MCF 10A (cell line): ENCODE data around the gene WFDC8. TPM values are rescaled to one million over a fixed set of nuclear protein-coding genes. Genes with fewer than 3 reads are reported as not detected.

ENCODE experiments used
- Bru-seq: library from RNA; stranded (reverse); fragments of 400-500 nt; gene quantifications from one replicate; lab custom pipeline; 2021; lab: Mats Ljungman, UMichigan
- BruChase-seq, 2 experiments: library from RNA; stranded (reverse); fragments of 400-500 nt; gene quantifications; one replicate each; lab custom pipeline; 2021; lab: Mats Ljungman, UMichigan
- BruUV-seq: library from RNA; stranded (reverse); fragments of 400-500 nt; replicated peaks from 2 replicates; lab custom pipeline; 2021; lab: Mats Ljungman, UMichigan
- CTCF ChIA-PET: fragments of 300-600 bp; sonication (Branson Sonifier 250); formaldehyde crosslinking; extraction: SDS; loops from one replicate; lab custom pipeline; 2021; ENCODE audit warnings: antibody characterized with exemption, inconsistent platforms; lab: Yijun Ruan, JAX
- POLR2A ChIA-PET: fragments of 300-600, 350-650 bp; sonication (Branson Sonifier 250); formaldehyde crosslinking; extraction: SDS; loops from one replicate; lab custom pipeline; 2020; ENCODE audit warnings: antibody characterized with exemption, inconsistent platforms; lab: Yijun Ruan, JAX
- DNase-seq: peaks from one replicate; pipeline ENCODE4 v3.0.0-alpha.2; 2018; ENCODE audit not compliant: unreplicated experiment
- H3K27ac Mint-ChIP-seq: one replicate; pipeline ENCODE4 v1.8.0; 2022; ENCODE audit warnings: mild to moderate bottlenecking, low read depth, mixed read lengths; ENCODE audit not compliant: unreplicated experiment
- H3K27me3 Mint-ChIP-seq: one replicate; pipeline ENCODE4 v1.8.0; 2022; ENCODE audit warnings: mixed read lengths; ENCODE audit not compliant: insufficient read depth, unreplicated experiment
- H3K36me3 Mint-ChIP-seq: one replicate; pipeline ENCODE4 v1.8.0; 2022; ENCODE audit warnings: mild to moderate bottlenecking, moderate library complexity, mixed read lengths; ENCODE audit not compliant: insufficient read depth, unreplicated experiment
- H3K4me1 Mint-ChIP-seq: one replicate; pipeline ENCODE4 v1.8.0; 2022; ENCODE audit warnings: mixed read lengths; ENCODE audit not compliant: insufficient read depth, unreplicated experiment
- H3K4me3 Mint-ChIP-seq: one replicate; pipeline ENCODE4 v1.8.0; 2022; ENCODE audit warnings: mild to moderate bottlenecking, moderate library complexity, mixed read lengths; ENCODE audit not compliant: unreplicated experiment
- H3K9me3 Mint-ChIP-seq: one replicate; pipeline ENCODE4 v1.8.0; 2022; ENCODE audit warnings: mixed read lengths; ENCODE audit not compliant: unreplicated experiment
- intact Hi-C: fragments of 100-400 bp; cut with micrococcal nuclease; formaldehyde crosslinking; loops from 2 replicates; pipeline ENCODE4 v1.14.1; 2022
- long read RNA-seq: library from polyadenylated mRNA; stranded (forward); transcript quantifications from one replicate; pipeline ENCODE4 v2.0.0, GENCODE V29; 2022
- total RNA-seq: library from RNA; stranded (reverse); gene quantifications from 2 replicates; pipeline ENCODE4 v1.2.3, GENCODE V29; 2022
- TF ChIP-seq, protein P1 (sequence below): fragments of 200-600 bp; IDR thresholded peaks from one replicate; pipeline ENCODE4 v1.8.0; 2022; ENCODE audit warnings: antibody characterized with exemption, mild to moderate bottlenecking; ENCODE audit not compliant: unreplicated experiment

WFDC8 gene
- total RNA-seq (not detected in 2 replicates), Bru-seq, nascent RNA (not detected), BruChase-seq, experiment 1, labeled RNA remaining after a 6-hour chase (not detected), BruChase-seq, experiment 2, labeled RNA remaining after a 2-hour chase (not detected)
- long read RNA-seq = 0 reads

DNA sequence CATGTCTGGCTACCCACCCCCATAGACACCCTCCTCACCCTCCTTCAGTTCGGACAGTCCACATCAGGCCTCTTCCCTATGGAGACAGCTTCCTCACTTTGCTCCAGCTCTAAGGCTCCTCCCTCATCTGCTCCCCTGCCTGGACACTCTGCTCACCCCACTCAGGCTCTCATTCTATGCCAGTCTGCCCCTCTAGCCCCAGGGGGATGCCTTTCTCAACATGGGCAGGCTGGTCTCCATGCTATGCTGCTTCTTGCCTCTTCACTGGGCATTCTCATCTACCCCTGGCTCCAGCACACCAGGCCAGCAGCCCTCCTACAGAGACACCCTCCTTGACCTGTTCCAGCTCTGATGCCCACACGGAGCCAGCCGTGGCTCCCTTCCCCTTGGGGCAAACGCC lies at the start of gene WFDC8:
TSS of gene WFDC8 (minus strand) at position 101 of the 400 bp plus-strand sequence. CDS start at position 64, 37 bp downstream.
- ChIA-PET POLR2A (interaction anchor here (0.8 kb wide), 1 partner anchor 172 kb away, joined by 3 read pairs; no protein-coding TSS in a partner anchor), CTCF (no interaction called here)
- Mint-ChIP-seq H3K36me3 (no peaks in the 10 kb centered on the region), H3K27ac (no peak within 1 kb of the TSS), H3K4me1 (no peaks in the 10 kb centered on the region), H3K9me3 (no peaks in the 10 kb centered on the region), H3K27me3 (peaks cover 28% of the 10 kb centered on the region), H3K4me3 (no peak within 1 kb of the TSS)
- no TSS peak for BruUV-seq
- intact Hi-C loops = no loop called here
- DNase-seq = no peak
- TF ChIP-seq, protein P1, sequence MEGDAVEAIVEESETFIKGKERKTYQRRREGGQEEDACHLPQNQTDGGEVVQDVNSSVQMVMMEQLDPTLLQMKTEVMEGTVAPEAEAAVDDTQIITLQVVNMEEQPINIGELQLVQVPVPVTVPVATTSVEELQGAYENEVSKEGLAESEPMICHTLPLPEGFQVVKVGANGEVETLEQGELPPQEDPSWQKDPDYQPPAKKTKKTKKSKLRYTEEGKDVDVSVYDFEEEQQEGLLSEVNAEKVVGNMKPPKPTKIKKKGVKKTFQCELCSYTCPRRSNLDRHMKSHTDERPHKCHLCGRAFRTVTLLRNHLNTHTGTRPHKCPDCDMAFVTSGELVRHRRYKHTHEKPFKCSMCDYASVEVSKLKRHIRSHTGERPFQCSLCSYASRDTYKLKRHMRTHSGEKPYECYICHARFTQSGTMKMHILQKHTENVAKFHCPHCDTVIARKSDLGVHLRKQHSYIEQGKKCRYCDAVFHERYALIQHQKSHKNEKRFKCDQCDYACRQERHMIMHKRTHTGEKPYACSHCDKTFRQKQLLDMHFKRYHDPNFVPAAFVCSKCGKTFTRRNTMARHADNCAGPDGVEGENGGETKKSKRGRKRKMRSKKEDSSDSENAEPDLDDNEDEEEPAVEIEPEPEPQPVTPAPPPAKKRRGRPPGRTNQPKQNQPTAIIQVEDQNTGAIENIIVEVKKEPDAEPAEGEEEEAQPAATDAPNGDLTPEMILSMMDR = no peak

DNA sequence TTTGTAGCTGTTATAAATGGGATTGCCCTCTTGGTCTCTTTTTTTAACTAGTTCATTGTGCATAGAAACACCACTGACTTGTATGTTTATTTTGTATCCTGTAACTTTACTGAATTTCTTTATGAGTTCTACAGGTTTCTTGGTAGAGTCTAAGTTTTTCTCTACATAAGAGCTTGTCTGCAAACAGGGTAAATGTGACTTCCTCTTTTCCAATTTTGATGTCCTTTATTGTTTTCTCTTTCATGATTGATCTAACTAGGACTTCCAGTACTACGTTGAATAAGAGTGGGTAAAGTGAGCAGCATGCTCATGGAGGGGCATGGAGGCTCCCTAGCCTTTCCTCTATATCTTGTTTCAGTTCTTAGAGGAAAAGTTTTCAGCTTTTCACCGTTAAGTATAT lies 47.5 kb upstream of the WFDC8 start:
- no peak overlapping the region for H3K4me3 Mint-ChIP-seq
- H3K4me1 Mint-ChIP-seq = no peaks in the 10 kb centered on the region
- H3K9me3 Mint-ChIP-seq = no peaks in the 10 kb centered on the region
- no peak for DNase-seq
- ChIA-PET CTCF (interaction anchor here (0.8 to 5.0 kb wide), 3 partner anchors 12 to 144 kb away, joined by 3 to 38 read pairs (median 6); no protein-coding TSS in a partner anchor), POLR2A (interaction anchor here (0.7 kb wide), 1 partner anchor 59 kb away, joined by 3 read pairs; no protein-coding TSS in a partner anchor)
- TF ChIP-seq, protein P1 = no peak
- no TSS peak for BruUV-seq
- intact Hi-C loops = no loop called here
- no peak overlapping the region for H3K27ac Mint-ChIP-seq
- H3K27me3 Mint-ChIP-seq = peaks cover 20% of the 10 kb centered on the region
- no peaks in the 10 kb centered on the region for H3K36me3 Mint-ChIP-seq

DNA sequence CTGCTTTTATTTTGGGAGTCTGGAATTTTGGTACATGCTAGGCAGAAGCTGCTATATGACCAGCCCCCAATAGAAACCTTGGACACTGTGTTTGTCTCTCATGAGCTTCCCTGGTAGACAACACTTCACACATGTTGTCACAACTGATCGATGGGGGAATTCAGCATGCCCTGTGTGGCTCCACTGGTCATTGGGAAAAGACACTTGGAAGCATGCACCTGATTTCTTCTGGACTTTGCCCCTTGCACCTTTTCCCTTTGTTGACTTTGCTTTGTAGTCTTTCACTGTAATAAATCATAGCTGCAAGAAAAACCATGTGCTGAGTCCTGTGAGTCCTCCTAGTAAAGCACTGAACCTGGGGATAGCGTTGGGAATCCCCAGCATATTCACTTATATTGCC lies 42.5 kb upstream of the WFDC8 start:
- TF ChIP-seq, protein P1 = no peak
- ChIA-PET CTCF (interaction anchor here (0.7 kb wide), 1 partner anchor 656 kb away, joined by 4 read pairs; no protein-coding TSS in a partner anchor), POLR2A (no interaction called here)
- Mint-ChIP-seq H3K27ac (no peak overlapping the region), H3K9me3 (no peaks in the 10 kb centered on the region), H3K4me3 (no peak overlapping the region), H3K4me1 (no peaks in the 10 kb centered on the region), H3K36me3 (no peaks in the 10 kb centered on the region), H3K27me3 (no peaks in the 10 kb centered on the region)
- BruUV-seq = no TSS peak
- intact Hi-C loops = no loop called here
- no peak for DNase-seq

DNA sequence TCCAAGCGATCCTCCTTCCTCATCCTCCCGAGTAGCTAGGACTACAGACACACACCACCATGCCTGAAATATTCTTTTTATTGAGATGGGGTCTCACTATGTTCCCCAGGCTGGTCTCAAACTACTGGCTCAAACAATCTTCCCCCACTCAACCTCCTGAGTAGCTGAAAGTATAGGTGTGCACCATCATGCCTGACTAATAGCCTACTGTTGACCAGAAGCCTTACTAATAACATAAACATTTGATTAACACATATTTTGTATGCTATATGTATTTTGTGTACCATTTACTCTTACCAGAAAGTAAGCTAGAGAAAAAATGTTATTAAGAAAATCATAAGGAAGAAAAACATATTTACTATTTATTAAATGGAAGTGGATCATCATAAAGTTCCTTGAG lies 38.5 kb upstream of the WFDC8 start:
- Mint-ChIP-seq H3K4me1 (no peaks in the 10 kb centered on the region), H3K27ac (no peak overlapping the region)
- CTCF ChIA-PET = interaction anchor here (0.8 to 2.6 kb wide), 2 partner anchors 12 to 25 kb away, joined by 5 to 18 read pairs; partner anchors contain the start of gene WFDC10A

More for the DNA sequence above, 38.5 kb upstream of the WFDC8 start:
- Mint-ChIP-seq H3K27me3 (no peaks in the 10 kb centered on the region), H3K4me3 (no peak overlapping the region), H3K9me3 (no peaks in the 10 kb centered on the region), H3K36me3 (no peaks in the 10 kb centered on the region)
- DNase-seq = no peak
- POLR2A ChIA-PET = interaction anchor here (1.3 kb wide), 1 partner anchor 11 kb away, joined by 3 read pairs; no protein-coding TSS in a partner anchor
- intact Hi-C loops = no loop called here
- TF ChIP-seq, protein P1 = no peak
- BruUV-seq = no TSS peak
